ENCODE measurements around the gene NINL.

NINL gene

GRCh38 chr20:25548613-25549086, 36.7 kb downstream of the NINL start:
- ChIA-PET CTCF (no interaction called here), POLR2A (ENCODE audit: low non-redundant PET) (no interaction called here)
- no peak for TF ChIP-seq CTCF (conservative IDR thresholded peaks at IDR 0.05; ENCODE audit: low read depth)
- DNase-seq (ENCODE audit: low spot score), result no peak
- H3K27ac ChIP-seq, result no peak overlapping the region

GRCh38 chr20:25547999-25548398, 37.3 kb downstream of the NINL start:
- ChIA-PET CTCF (no interaction called here), POLR2A (ENCODE audit: low non-redundant PET) (no interaction called here)
- no peak for DNase-seq (ENCODE audit: low spot score)
- H3K27ac ChIP-seq, result no peak overlapping the region
- no peak for TF ChIP-seq CTCF (conservative IDR thresholded peaks at IDR 0.05; ENCODE audit: low read depth)

GRCh38 chr20:25547063-25547462, 38.3 kb downstream of the NINL start:
- H3K27ac ChIP-seq, result no peak overlapping the region

GRCh38 chr20:25546048-25546447, 39.3 kb downstream of the NINL start:
- DNase-seq (ENCODE audit: low spot score), result no peak
- ChIA-PET CTCF (no interaction called here), POLR2A (ENCODE audit: low non-redundant PET) (no interaction called here)
- H3K27ac ChIP-seq, result no peak overlapping the region
- no peak for TF ChIP-seq CTCF (conservative IDR thresholded peaks at IDR 0.05; ENCODE audit: low read depth)

More at GRCh38 chr20:25547063-25547462, 38.3 kb downstream of the NINL start:
- CTCF ChIA-PET, result no interaction called here
- POLR2A ChIA-PET (ENCODE audit: low non-redundant PET), result no interaction called here
- no peak for TF ChIP-seq CTCF (conservative IDR thresholded peaks at IDR 0.05; ENCODE audit: low read depth)
- DNase-seq (ENCODE audit: low spot score), result no peak

GRCh38 chr20:25545171-25545570, 40.2 kb downstream of the NINL start:
- no peak for TF ChIP-seq CTCF (conservative IDR thresholded peaks at IDR 0.05; ENCODE audit: low read depth)
- POLR2A ChIA-PET (ENCODE audit: low non-redundant PET), result no interaction called here
- CTCF ChIA-PET, result no interaction called here
- no peak for DNase-seq (ENCODE audit: low spot score)
- H3K27ac ChIP-seq, result no peak overlapping the region

- no peak for TF ChIP-seq CTCF (conservative IDR thresholded peaks at IDR 0.05; ENCODE audit: low read depth)
- CTCF ChIA-PET, result no interaction called here
- DNase-seq (ENCODE audit: low spot score), result no peak
- POLR2A ChIA-PET (ENCODE audit: low non-redundant PET), result no interaction called here
- H3K27ac ChIP-seq, result no peak overlapping the region
These were observed 40.6 kb downstream of the NINL start for GRCh38 chr20:25544734-25545133.

GRCh38 chr20:25544311-25544710, 41.0 kb downstream of the NINL start:
- ChIA-PET POLR2A (ENCODE audit: low non-redundant PET) (no interaction called here), CTCF (no interaction called here)
- no peak overlapping the region for H3K27ac ChIP-seq
- no peak for TF ChIP-seq CTCF (conservative IDR thresholded peaks at IDR 0.05; ENCODE audit: low read depth)
- no peak for DNase-seq (ENCODE audit: low spot score)

Data from RWPE1 (cell line).